ENCODE measurements around the gene KRT26. TPM values are rescaled to one million over a fixed set of nuclear protein-coding genes. Genes with fewer than 3 reads are reported as not detected.

Gene KRT26
- total RNA-seq, 1 donor from 2014 or later: not detected

DNA sequence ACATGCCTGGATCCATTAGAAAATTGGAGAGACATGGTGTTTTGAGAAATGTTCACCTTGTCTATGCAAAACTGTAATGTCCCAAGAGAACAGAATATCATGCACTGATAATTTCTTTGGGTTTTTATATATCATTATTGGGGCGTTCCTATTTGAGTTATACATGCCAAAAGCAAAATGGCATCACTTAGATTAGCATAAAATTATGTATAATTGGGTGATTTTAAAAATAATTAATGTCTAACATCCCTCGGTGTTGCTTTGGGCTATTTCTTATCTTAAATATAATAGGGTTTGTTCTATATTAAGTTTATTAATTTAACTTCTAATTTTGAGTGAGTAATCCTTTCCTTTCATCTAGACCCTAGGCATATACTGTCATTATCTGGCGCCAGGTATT lies 27.9 kb upstream of the KRT26 start, which contains the start of gene KRT28:
KRT28 (minus strand) TSS at position 101 of the 400 bp plus-strand sequence; CDS start at position 35, 66 bp downstream.
- ATAC-seq (ENCODE audit: poor library complexity) (no peak), DNase-seq (no peak)
- intact Hi-C loops (cut with DNase I): loop anchor here (10.0 kb wide), 1 partner anchor 745 kb away; no protein-coding TSS in a partner anchor

DNA sequence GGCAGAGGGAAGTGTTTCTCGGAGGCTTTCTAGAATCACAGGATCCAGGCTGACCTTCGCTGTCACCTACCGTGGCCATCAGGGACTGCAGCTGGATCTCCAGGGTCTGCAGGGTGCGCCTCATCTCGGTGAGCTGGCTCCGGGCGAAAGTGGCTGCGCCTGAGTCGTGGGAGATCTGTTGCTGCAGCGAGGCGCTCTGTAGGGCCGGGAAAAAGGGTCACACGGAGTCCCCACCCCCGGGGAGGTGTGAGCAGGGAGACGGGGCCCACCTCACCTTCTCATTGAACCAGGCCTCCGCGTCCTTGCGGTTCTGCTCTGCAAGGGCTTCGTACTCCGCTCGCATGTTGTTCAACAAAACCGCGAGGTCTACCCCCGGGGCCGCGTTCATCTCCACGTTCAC lies 24.8 kb upstream of the KRT26 start:
- DNase-seq: no peak
- intact Hi-C loops (cut with DNase I): no loop called here
- no peak for ATAC-seq (ENCODE audit: poor library complexity)

DNA sequence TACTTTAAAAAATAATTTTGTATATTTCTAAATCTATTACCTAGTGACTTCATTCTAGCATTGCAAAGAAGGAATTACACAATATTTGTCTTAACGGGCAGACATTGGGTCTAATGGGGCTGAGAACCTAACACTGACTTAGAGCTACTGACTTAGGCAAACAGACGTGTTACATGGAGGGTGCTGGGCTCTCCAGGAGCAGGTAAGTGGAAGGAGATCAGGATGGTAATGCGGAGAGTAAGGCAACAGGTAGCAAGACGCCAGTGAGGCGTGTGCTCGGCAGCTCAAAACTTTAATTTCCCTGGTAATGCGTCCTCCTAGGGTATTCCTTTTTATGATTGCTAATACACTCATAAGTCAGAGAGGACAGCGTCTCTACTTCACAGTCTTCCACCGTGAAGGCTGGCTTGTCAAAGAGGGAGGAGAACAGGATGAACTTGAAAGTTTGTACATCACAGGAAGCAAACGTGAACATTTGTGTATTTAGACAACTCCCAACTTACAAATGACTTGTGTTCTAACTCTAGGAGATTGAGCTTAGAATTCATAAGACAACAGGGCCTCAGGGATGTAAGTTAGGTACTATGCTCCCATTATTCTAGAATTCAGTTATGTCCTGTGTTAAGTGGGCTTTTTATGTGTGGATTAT lies 23.1 kb upstream of the KRT26 start:
- intact Hi-C loops (cut with DNase I): no loop called here
- ATAC-seq (ENCODE audit: poor library complexity) (no peak), DNase-seq (no peak)

DNA sequence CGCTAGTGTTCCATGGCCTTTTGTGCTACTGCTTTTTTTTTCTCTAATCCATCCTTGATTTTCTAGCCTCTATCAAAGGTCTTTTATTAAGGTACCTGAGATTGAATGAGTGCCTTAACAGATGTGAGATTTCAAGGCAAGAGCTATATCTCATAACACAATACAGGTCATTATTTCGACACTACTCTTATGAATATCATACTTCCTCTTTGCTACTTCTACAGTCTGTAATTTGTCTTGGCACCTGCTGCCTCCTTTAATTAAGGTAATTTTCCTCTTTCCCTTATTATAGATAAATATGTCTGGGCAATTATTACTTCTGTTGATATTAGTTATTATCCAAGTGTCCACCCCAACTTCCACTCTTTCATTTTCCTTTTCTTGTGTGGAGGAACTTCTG lies 22.5 kb upstream of the KRT26 start:
- no peak for ATAC-seq (ENCODE audit: poor library complexity)
- no peak for DNase-seq
- intact Hi-C loops (cut with DNase I): loop anchor here (5.0 kb wide), 1 partner anchor 177 kb away; no protein-coding TSS in a partner anchor

DNA sequence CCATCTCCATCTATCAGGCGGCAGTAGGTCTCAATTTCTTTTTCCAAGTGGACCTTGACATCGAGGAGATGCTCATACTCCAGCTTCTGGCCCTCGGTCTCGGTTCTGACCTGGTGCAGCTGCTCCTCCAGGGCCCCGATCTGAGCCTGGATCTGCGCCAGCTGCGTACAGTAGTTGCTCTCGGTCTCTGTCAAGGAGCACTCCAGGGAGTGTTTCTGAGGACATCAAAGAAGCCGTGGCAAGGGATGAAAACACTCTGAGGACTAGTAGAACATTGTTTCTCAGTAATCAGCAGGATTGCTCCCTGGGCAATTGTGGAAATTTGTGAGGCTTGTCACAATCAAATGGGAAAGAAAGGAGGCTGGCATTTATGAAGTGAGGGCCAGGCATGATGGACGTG lies 21.8 kb upstream of the KRT26 start:
- intact Hi-C loops (cut with DNase I): loop anchor here (5.0 kb wide), 1 partner anchor 177 kb away; no protein-coding TSS in a partner anchor
- ATAC-seq (ENCODE audit: poor library complexity): no peak
- DNase-seq: no peak

DNA sequence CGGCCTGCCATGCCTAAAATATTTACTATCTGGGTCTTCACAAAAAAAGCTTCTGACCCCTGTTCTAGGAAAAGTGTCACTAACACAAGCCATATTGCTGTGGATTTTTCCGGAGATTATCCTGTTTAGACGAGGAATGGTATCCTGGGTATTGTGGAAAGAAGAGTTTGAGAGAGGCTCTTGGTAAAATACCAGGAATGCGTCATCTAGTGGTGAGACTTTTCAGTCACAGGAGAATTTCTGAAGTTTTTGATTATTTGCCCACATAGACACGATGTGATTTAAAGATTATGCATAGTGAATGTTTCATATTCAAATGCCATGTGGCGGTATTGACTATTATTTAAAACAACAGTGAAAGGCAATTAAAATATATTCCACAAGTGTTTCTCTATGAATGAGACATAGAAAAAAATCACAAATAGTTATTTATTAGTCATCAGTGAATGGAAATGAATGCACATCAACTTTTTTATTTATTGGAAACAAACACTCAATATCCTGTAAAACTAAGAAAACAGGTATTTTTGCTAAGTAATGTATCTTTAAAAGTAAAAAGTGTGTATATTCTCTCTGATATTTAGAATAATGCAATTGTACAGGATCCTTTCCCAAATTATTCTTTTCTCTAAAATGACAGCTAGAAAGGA lies 19.9 kb upstream of the KRT26 start:
- intact Hi-C loops (cut with DNase I): loop anchor here (5.0 kb wide), 1 partner anchor 175 kb away; no protein-coding TSS in a partner anchor
- peak; percentile 69 for ATAC-seq (ENCODE audit: poor library complexity)
- no peak for DNase-seq

DNA sequence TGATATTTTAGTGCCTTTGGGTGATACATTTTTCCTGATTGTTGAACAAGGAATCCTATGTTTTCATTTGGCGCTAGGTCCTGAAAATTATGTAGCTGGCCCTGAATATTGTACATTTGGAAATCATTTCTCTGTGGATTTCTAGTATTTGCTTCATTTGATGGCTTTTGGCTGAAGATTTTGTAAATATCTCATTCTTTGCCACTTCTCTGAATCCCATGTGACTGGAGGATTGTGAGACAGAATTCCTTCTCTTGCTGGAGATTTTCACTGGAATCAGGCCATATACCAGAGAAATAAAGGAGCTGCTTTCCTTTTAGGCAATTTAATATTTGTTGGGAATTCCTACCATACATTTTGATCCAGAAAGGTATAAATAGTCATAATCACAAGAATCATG lies 19.1 kb upstream of the KRT26 start:
- no peak for DNase-seq
- peak; percentile 78 for ATAC-seq (ENCODE audit: poor library complexity)
- intact Hi-C loops (cut with DNase I): loop anchor here (5.0 kb wide), 1 partner anchor 174 kb away; no protein-coding TSS in a partner anchor

DNA sequence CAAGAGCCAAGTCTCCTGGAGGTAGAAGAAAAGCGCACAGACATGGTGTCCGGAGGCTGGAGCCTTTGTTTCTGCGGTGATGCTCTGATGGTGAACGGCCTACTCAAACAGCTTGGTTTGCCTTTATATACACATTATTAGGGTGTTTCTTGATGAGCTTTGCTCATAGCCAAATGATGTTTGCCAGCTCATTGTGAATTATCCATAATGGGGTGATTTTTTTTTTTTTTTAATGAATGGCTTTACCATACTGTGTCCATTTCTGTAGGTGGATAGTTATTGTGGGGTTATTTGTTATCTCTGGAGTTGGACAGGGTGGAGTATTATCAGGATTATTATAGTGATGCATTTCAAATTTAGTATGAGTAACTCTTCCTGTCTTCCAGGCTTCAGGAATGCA lies 10.4 kb upstream of the KRT26 start, which contains the start of gene KRT27:
KRT27 (minus strand) TSS at position 101 of the 400 bp plus-strand sequence; CDS start at position 44, 57 bp downstream.
- intact Hi-C loops (cut with DNase I): no loop called here
- no peak for DNase-seq
- no peak for ATAC-seq (ENCODE audit: poor library complexity)

DNA sequence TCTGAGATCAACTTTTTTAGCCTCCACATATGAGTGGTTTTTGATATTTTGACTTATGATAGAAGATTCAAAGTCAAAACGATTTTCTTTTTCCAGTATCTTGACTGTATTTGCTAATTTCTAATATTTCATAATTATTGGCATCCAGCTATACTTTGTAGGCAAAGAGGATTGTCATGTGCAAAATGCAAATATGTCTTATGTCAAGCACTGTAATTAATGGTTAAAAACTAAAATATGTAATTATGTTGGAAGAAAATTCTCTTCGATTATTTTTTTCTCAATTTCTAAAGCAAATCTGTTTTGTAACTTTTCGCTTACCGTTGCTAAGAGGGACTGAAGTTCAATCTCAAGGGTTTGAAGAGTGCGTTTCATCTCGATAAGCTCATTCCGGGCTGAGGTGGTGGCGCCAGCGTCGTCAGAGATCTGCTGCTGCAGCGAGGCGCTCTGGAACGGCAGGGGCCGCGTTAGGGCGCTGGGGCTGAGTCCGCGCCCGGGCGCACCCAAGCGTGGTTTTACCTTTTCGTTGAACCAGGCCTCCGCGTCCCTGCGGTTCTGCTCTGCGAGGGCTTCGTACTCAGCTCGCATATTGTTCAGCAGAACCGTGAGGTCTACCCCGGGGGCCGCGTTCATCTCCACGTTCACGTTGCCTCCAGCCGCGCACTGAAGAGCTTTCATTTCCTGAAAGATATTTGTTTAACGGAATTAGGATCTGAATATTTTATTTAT lies 7.3 kb upstream of the KRT26 start:
- intact Hi-C loops (cut with DNase I): no loop called here
- no peak for ATAC-seq (ENCODE audit: poor library complexity)
- DNase-seq: no peak

DNA sequence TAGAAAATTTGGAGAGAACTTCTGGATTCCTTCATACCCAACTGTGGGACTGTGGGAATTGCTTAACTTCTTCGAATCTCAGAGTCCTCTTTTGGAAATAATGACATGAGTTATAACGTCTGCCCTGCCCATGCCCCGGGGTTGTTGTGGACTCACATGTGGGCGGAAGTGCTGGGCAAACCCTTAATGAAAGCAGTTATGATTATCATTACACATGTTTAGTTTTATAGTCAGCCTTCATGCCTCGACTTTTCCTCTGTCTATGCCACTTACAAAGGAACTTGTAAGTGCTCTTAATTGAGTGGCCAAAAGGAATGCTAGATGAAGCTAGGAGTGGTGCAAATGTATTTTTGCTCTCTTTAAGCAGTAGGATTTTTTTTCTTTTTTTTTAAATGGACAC lies 6.5 kb upstream of the KRT26 start:
- intact Hi-C loops (cut with DNase I): no loop called here
- DNase-seq: no peak

DNA sequence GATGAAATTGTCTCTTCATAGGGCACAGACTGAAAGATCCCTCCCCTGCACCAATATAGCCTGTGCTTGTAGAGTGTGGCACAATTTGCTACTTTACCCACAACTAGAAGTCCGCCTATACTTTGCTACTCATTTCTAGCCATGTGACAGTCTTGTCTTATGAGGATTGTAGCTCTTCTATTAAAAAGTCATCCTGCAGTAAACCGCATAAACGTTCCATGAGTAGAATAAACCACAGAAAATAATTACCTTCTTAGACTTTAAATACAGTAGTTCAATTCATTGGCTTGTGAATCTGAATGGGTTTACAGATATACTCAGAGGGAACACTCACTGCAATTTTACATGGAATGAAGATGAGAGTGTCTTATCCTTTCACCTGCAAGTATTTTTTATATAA lies 6.0 kb upstream of the KRT26 start:
- intact Hi-C loops (cut with DNase I): no loop called here
- ATAC-seq (ENCODE audit: poor library complexity) (no peak), DNase-seq (no peak)

More for the DNA sequence above, 6.5 kb upstream of the KRT26 start:
- ATAC-seq (ENCODE audit: poor library complexity): no peak

DNA sequence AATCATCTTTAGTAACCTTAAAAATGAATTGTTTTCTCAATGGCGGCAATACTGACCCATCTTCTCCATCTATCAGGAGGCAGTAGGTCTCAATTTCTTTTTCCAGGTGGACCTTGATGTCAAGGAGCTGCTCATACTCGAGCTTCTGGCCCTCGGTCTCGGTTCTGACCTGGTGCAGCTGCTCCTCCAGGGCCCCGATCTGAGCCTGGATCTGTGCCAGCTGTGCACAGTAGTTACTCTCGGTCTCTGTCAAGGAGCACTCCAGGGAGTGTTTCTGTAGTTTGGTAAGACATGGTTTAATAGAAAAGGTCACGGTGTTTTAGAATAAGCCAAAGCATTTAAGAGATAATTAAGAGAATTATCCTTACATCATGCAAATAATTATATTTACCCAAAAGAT lies 5.5 kb upstream of the KRT26 start:
- ATAC-seq (ENCODE audit: poor library complexity) (no peak), DNase-seq (no peak)
- intact Hi-C loops (cut with DNase I): no loop called here

DNA sequence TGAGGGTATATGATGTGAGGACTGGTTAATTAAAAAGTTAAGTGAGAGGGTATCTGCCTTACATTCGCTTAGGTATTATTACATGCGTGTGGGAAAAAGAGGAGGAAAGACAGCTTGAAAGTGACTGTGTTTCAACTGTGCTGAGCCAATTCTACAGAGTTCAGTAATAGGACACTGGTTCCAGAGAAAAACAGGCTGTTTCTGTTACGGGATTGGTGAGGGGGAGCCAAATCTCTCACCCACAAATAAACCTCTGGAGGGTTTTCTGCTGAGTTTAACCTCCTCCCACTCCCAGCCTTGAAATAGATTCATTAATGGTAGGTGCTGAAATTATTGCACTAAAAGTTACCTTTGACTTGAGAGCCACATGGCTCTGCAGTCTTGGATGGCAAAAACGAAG lies 3.9 kb upstream of the KRT26 start:
- no peak for DNase-seq
- peak; percentile 87 for ATAC-seq (ENCODE audit: poor library complexity)
- intact Hi-C loops (cut with DNase I): no loop called here

DNA sequence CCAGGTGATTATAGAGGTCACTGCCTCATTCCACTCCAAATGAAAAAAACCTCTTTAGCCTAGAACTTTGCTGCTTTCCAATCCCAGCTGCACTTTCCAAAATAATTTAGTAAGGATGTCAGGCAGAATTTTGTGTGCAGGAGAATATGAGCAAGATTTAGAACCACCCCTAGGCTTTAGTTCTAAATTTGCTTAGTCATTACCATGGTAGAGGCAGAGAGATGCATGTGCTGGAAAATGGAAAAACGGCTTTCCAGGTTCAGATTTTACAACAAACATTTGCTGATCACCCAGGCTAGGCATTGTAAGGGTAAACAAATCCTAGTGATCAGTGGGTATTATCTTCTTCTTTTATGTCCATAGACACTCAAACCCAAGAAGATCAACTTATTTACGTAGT lies 6.3 kb downstream of the KRT26 start:
- no peak for ATAC-seq (ENCODE audit: poor library complexity)
- intact Hi-C loops (cut with DNase I): no loop called here
- no peak for DNase-seq

DNA sequence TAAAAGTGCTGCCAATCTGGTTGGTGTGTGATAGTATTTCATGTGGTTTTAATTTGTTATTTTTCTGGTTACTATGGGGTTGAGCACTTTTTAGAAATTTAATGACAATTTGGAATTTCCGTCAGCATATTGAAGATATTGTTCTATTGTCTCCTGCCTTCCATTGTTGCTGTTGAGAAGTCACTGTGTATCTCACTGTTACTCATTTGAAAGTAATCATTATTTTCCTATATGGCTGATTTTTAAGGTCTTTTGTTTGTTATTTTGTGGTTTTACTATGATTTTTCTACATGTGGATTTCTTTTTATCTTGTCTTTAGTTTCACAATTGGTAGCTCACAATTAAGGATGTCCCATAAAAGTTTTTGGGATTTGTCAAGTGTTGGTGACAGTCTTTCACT lies 8.2 kb downstream of the KRT26 start:
- DNase-seq (no peak), ATAC-seq (ENCODE audit: poor library complexity) (no peak)
- intact Hi-C loops (cut with DNase I): no loop called here

DNA sequence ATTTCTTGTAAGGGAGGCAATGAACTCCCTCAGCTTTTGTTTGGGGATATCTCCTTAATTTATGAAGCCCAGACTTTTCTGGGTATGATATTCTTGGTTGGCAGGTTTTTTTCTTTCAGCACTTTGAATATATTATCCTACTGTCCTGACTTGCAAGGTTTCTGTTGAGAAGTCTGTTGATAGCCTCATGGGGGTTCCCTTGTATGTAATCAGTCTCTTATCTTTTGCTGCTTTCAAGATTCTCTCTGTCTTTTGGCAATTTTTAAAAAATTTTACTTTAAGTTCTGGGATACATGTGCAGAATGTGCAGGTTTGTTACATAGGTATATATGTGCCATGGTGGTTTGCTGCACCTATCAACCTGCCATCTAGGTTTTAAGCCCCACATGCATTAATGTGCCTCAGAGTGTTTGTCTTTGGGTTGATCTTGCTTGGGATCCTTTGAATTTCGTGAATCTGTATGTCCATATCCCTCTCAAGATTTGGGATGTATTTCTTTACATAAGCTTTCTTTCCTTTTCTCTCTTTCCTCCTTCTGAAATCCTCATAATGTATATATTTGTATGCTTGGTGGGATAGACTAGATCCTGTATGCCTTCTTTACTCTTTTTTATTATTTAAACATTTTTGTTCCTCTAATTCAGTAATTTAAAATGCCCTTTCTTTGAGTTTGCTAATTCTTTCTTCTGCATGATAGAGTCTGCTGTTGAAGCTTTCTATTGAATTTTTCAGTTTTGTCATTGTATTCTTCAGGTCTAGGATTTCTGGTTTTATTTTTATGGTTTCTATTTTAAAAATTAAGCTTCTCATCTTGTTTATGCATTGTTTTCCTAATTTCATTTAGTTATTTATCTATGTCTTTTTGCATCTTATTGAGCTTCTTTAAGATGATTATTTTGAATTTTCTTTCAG lies 11.6 kb downstream of the KRT26 start:
- ATAC-seq (ENCODE audit: poor library complexity) (no peak), DNase-seq (no peak)
- intact Hi-C loops (cut with DNase I): no loop called here

DNA sequence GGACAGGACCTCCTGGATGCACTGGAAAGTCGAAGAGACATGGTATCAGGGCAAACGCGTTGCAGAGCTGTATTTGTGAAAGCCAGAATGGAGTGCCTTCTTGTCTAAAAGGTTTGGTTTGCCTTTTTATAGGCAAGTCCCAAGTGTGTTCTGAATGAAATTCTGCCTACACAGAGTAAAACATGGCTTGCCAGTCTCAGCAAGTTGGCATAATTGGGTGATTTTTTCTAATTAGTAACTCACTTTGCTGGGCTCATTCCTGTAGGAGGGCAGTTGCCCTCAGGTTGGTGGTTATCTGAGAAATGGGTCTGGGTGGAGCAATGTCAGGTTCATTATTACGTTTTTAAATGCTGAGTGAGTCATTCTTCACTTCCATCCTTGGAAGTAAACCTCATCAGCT lies 16.8 kb downstream of the KRT26 start, which contains the start of gene KRT25:
KRT25 (minus strand) TSS at position 101 of the 400 bp plus-strand sequence; CDS start at position 41, 60 bp downstream.
- no peak for ATAC-seq (ENCODE audit: poor library complexity)
- intact Hi-C loops (cut with DNase I): no loop called here
- DNase-seq: no peak

DNA sequence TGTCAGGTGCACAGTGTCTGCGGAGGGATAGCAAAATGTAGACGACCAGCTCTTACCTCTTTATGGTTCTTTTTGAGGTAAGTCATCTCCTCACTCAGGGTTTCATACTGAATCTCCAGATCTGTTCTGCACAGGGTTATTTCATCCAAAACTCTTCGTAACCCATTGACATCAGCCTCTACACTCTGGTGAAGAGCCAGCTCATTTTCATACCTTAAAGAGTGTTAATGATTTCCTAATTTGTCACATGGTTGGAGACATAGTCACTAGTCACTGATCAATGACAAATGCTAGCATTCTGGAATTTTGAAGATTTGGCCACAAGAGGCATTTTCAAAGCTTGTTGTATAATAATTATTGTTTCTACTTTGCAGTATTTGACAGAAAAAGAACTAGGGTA lies 18.2 kb downstream of the KRT26 start:
- intact Hi-C loops (cut with DNase I): no loop called here
- ATAC-seq (ENCODE audit: poor library complexity) (no peak), DNase-seq (no peak)
